Erythroblast (primary cell): ENCODE results near the gene AP4S1.

Source experiments
- GATA1 ChIP-seq: IDR thresholded peaks from 2 replicates; pipeline ENCODE4 v1.6.1; 2011; ENCODE audit warnings: low read depth, mild to moderate bottlenecking, control low read depth, low read length, moderate library complexity
- POLR2A ChIP-seq: IDR thresholded peaks from 2 replicates; pipeline ENCODE4 v1.6.1; 2011; ENCODE audit warnings: mild to moderate bottlenecking, low read length

DNA sequence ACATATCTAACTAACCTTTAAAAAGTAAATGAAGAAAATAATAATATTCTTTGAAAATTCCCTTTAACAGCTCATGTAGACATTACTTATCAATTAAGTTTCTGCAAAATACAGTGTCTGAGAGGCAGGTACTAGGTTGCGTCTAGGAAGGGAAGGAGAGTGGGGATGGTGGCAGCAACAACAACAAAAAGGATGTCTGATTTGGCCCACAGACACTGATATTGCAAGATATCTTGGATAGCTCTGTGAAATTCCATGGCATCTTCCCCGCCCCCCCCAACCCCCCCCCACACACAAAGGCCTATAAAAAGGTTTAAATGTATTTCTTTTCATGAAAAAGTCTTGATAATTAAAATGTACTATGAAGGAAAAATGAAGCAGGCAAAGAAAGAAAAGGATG lies 41.6 kb upstream of the AP4S1 start:
- TF ChIP-seq POLR2A (no peak), GATA1 (no peak)
